Fibroblast of skin of abdomen (primary cell): Measurements from ENCODE around the gene CHKA.

Experiments
- DNase-seq: peaks from one replicate; pipeline ENCODE4 v3.0.0-alpha.2; 2013

CHKA gene

DNA sequence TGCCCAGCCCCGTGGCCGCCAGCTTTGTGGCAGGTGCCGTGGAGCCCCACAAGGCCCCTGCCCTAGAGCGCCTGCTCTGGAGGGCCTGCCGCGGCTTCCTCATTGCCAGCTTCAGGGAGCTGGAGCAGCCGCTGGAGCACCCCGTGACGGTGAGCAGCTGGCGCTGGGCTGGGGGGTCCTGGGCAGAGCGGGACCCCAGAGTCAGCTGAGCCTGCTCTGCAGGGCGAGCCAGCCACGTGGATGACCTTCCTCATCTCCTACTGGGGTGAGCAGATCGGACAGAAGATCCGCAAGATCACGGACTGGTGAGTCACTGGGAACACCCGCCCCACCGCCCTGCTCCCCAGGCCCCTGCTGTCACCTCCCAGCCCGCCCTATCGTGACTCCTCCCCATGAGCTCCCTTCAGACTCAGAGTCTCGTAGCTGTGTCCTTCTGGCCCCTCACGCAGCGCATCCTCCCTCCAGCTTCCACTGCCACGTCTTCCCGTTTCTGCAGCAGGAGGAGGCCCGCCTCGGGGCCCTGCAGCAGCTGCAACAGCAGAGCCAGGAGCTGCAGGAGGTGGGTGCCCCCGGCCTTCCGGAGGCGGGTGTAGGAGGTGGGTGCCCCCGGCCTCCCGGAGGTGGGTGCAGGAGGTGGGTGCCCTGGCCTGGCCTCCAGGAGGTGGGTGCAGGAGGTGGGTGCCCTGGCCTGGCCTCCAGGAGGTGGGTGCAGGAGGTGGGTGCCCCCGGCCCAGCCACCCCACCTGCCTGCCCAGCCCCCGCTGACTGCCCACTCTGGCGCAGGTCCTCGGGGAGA lies 77.6 kb downstream of the CHKA start:
- DNase-seq = peak; percentile 64

DNA sequence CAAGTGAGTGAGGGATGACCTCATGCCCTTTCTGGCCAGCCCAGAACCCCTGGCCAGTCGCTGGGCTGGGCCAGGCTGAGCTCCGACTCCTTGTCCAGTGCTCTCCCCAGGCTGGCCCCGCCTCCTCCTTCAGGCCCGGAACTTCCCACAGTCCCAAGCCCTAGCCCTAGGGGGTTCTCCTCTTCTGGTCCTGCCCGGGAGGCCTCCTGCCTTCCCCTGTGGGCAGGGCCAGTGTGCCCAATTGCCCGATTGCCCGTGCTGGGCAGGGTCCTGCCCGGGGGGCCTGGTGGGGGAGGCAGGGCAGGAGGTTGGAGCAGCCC lies 78.2 kb downstream of the CHKA start:
- DNase-seq = no peak

DNA sequence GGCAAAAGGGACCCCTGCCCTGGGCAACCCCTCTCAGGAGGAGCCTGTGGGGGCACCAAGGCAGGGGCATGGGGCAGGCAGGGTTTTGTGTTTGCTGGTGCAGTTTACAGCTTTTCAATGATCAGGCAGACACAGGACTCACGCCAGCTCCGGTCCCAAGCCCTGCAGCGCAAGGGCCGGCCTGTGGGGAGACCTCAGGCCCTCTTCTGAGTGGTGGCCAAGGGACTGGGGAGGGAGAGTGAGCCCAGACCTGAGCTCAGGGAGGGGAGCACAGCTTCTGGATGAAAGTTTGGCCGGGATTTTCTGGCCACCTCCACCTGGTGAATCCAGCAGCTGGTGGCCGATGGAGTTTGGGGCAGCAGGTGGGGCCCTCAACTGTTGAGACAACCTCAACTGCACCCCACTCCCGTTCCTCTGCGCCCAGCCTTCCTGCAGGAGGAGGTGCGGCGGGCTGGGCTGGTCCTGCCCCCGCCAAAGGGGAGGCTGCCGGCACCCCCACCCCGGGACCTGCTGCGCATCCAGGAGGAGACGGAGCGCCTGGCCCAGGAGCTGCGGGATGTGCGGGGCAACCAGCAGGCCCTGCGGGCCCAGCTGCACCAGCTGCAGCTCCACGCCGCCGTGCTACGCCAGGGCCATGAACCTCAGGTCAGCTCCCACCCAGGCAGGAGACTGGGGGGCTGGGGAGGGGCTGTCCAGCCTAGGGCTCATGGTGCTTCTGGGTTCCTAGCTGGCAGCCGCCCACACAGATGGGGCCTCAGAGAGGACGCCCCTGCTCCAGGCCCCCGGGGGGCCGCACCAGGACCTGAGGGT lies 78.8 kb downstream of the CHKA start:
- no peak for DNase-seq

DNA sequence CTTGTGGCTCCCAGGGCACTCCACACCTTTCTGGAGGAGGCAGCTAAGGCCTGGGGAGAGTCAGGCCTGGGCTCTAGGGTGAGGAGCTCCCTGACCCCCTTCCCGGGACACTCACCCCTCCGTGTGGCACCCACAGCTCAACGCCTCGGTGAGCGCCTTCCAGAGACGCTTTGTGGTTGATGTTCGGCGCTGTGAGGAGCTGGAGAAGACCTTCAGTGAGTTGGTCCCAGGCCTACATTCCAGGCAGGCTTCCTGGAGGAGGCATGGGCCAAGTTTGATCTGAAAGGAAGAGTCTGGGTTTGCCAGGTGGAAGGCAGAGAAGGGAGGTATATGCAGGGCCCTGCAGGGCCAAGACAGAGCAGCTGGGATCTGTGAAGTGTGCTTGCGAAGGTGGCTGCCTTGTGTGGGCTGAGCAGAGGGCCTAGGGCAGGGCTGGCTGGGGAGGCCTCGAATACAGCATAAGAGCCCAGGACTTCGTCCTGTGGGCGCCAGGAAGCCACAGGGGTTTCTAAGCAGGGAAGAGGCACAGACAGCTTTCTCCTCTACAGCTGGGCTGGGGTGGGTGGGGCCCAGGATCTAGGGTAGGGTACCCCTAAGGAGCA lies 79.5 kb downstream of the CHKA start:
- DNase-seq = no peak

DNA sequence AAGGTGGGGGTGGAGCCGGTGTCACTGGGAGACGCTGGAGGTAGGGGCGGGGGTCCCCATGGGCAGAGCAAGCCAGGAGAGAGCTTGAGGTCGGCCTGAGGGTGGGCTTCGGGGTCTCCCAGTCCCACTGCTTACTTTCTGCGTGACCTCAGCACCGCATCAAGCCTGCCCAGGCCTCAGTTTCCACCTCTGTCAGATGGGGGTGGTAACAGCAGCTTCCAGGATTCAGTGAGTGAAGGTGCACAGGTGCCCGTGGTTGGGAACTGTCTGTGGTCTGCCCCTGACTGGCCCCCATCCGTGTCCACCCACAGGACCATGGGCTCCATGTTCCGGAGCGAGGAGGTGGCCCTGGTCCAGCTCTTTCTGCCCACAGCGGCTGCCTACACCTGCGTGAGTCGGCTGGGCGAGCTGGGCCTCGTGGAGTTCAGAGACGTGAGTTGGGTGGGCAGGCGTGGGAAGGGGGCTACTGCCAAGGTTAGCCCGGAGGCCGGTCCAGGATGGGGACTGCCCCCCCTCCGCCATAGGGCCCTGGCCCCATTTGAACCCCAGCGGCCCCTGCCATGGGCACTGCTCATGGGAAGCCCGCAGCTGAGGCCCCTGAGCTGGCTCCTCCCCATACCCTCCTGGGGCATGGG lies 80.1 kb downstream of the CHKA start:
- DNase-seq = no peak

DNA sequence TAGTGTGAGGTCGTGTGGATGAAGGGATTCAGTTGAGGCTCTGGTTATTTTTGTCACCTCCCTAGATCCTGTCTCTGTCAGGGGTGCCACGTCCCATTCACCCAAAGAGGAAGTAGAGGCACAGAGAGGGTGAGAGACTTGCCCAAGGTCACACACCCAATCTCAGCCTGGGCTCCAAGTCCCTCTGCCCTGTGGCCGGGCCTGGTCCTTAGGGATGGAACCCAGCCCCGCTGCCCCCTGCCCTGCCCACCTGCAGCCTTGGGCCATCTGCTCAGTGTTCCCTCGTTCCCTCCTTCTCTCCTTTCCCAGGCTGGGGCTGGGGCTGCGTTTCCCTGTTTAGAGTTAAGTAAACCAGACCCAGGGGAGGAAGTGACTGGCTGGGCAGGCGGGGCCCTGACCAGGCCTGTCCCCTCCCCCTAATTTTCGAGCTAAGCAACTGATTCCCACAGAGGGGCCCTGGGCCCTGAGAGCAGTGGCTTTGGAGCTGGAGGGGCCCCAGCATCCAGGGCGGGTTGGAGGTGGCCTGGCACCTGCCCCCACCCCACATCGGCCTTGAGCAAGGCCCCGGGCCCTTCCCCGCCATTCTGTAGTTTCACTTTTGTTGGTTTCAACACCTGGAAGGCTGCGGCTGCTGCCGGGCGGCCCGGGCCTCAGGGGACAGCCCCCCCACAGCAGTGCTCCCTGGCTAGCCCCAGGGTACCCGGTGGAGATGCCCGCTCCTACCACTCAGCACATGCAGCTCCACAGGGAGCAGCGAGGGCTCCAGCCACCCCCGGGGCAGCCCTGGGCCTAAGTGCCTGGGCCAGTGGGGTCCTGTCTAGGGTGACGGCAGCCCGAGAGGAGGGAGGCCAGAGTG lies 80.9 kb downstream of the CHKA start:
- peak; percentile 68 for DNase-seq

DNA sequence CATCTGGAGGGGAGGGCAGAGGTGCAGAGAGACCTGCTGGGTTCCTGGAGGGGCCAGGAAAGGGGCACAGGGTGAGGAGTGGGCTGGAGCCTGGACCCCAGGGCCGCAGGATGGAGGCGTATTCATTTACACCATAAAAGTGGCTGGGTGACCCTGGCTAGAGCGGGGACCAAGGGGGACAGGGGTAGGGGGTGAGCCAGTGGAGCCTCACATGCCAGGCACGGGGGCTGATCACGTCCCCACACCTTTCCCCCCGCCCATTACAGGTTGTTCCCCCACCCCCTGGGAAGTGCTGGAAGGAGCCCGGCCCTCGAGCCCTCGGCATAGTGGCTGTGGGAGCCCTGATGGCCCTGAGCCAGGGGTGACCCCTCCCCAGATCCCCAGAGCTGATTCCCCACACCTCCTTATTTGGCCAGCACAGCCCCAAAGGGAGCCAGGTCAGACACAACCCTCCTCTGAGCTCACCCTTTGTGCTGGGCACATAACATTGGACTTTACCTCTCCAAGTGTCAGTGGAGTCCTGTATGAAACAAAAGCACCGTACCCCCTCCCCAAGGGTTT lies 81.6 kb downstream of the CHKA start:
- no peak for DNase-seq

DNA sequence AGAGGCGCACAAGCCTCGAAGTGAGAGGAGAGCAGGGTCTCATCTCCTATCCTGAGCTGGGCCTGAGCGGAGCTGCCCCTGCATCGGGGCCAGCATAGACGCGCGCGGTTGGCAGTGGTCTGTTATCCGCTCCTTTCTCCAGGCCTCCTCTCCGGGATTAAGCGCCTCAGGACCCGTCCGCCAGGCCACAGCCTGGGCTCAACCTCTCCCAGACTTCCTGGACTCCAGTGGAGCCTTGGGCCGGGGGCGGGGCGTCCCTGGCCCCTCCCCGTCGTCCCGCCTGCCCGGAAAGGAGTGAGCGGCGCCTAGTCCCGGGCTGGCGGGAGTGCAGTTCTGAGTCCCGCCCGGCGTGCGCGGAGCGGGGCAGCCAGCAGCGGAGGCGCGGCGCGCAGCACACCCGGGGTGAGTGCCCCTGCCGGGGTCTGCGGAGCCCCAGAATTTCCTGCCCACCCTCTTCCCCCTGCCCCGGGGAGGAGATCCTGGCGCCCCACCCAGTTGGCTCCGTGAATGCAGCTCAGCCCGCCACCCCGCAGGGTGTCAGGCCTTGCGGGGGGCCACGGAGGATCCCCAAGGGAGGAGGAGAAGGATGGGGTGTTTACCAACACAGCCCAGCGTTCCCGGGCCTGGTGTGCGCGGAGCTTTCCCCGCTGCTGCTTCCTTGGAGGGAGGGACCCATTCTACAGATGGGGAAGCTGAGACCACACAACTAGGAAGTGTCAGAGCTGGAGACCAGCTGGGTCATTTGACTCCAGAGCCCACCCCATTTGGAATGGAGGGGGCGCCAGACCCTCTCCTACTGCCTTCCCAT lies 82.3 kb downstream of the CHKA start, which contains the start of gene TCIRG1:
TCIRG1 (plus strand) TSS at position 308 of the 808 bp plus-strand sequence. CDS start 2,247 bp downstream, outside the sequence.
- peak; percentile 74 for DNase-seq

DNA sequence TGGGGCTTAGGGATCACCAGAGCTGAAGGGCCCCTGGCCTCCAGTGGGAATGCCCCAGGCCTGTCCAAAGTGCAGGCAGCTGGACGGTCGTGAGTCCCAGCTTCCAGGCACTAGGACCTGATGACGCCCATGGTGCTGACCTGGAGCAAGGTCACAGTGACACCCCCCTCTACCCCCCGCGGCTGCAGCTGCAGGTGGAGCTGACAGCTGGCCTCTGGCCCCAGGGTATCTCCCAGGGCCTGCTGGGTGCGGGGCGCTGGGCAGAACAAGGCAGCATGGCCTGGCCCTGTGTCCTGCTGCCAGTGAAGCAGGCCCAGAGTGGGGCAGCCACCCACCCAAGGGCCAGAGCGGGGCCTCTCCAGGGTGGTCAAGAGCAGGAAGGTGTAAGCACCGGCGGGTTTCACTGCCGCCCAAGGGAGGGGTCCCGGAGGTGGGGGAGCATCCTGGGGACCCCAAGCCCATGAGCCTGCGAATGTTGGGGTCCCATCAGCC lies 82.9 kb downstream of the CHKA start:
- DNase-seq = no peak

DNA sequence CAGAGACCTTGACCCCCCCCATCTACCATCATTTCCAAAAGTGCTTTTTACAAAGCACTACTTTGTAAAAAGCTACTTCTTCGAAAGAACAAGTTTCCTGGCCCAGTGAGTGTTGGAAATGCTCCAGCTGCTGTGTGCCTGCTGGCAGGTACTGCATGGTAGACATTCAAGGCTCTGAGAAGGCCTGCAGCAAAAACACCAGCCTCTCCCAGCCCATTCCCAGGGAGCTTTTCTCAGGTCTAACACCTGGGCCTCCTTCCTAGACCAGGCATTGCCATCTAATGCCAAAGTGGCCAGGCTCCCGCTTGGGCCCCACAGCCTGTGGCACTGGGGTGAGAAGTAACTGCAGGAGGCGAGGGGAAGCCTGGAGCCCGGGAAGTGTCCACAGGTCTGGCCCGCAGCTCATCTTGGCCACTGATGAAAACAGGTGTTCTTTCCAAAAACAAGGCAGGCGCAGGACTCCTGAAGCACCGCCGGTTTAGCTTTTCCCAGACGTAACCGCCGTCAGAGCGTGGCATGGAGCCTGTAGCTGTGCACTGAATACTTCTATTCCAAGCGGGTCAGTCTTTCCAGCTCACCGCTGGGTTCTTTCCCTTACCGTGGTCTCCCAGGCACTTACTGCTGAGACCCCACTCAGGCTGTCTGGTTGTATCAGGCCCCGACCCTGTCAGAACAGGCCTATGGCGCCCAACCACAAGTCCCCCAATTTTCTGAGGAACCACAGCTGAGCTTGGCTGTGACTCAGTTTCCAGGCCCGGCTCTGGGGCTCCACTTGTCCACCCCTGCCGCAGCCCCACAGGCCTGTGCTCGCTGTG lies 83.6 kb downstream of the CHKA start:
- no peak for DNase-seq

DNA sequence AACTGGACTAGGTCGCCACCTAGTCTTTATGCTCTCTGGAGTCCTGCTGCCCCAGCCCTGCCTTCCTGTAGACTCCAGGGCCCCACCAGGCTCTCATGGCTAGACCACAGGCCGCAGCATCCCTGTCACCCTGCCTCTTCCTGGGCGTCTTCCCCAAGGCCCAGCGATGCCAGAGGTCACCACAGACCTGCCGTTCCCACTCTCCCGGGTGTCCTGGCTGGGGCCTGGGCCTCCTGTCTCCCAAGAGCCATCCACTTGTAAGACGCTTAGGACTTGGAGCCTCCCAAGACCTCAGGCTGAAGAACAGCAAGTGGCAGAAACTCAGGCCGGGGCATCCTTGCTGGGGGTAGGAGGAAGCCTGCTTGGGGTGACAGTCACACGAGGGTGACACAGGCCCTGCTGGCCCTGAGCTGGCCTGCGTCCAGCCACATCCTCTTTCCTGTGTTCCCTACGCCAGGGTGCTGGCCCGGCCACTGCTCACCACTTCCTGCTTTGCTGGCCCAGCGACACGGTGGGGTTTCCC lies 84.4 kb downstream of the CHKA start:
- no peak for DNase-seq

DNA sequence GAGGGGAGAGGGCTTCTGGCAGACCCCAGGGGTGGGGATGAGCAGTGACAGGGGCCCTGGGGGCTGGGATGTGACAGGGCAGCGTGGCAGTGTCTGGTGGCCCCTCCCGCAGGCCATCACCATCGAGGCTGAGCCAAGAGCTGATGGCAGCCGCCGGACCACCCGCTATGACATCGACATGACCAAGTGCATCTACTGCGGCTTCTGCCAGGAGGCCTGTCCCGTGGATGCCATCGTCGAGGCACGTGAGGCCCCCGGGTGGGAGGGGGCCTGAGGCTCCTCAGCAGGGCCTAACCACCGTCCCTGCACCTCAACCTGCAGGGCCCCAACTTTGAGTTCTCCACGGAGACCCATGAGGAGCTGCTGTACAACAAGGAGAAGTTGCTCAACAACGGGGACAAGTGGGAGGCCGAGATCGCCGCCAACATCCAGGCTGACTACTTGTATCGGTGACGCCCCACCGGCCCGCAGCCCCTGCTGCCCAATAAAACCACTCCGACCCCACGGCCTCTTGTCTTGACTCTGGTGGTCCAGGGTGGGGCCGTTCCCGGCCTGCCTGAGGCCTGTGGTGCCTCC lies 85.0 kb downstream of the CHKA start:
- DNase-seq = no peak

DNA sequence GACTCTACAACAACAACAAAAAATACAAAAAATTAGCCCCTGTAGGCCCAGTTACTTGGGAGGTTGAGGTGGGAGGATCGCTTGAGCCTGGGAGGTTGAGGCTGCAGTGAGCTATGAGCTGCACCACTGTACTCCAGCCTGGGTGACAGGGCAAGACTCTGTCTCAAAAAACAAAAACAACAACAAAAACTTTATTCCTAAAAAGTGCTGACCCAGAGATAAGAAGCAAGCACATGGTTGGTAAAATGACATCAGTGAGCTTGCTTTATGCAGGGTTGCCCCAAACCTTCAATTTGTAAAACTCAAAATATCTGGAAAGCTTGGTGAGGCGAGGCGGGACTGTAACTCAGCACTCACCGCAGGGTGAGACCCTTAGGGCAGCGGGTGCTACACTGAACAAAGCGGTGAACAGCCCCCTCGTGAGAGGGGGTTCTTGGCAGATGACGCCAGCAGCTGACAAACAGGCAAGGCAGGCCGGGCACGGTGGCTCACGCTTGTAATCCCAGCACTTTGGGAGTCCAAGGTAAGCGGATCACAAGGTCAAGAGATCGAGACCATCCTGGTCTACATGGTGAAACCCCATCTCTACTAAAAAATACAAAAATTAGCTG lies 85.8 kb downstream of the CHKA start:
- no peak for DNase-seq

DNA sequence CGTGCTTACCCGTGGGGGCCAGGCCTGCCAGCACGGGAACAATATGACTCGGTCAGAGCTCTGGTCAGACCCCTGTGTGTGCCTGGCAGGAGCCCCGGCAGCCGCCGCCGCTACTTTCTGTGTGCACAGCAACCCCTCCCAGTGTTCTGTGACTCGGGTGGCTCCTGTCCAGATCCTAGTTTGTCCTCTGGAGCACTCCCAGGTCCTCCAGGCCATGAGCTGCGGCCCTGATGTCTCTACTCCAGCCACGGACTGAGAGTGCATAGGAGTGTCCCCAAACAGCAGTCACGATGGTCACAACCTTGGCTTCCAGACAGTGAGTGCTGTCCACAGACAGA lies 87.5 kb downstream of the CHKA start:
- DNase-seq = no peak

DNA sequence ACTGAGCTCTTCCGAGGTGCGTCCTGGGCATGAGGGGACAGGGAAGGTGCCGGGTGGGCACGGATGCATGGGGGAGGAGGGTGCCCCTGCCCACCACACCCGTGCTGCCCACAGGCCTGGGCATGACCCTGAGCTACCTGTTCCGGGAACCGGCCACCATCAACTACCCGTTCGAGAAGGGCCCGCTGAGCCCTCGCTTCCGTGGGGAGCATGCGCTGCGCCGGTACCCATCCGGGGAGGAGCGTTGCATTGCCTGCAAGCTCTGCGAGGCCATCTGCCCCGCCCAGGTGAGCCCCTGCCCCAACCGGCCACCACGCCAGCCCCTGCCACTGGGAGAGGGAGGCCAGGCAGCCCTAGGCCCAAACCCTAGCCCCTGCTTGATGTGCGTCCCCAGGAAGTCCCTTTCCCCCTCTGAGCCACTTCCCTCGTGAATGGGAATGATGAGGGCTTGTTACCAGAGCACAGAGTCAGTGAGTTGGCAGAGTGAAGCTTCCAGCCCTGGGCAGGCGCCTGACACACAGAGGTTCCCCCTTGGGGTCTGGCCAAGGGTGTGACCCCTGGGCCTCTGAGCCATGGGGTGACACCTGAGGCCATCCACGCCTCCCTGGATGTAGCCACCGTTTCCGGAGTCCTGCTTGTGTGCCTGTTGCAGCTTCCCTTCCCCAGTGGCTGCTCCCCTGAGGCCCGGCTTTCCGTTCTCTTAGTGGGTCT lies 88.0 kb downstream of the CHKA start:
- DNase-seq = no peak

DNA sequence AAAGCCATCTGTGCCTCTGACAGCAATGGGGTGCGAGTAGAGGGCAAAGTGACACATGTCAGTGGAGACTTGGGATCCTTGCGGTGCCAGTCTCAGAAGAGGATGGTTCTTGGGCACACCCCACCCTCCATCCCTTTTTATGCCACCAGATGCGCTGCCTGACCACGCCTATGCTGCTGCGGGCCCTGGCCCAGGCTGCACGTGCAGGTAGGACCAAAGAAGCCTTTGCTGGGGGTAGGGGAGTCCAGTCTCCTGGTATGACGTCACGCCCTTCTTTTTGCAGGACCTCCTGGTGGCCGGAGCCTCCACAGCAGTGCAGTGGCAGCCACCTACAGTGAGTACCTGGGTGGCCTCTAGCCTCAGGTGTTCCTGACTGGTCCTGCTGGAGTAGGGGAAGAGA lies 89.2 kb downstream of the CHKA start:
- no peak for DNase-seq

DNA sequence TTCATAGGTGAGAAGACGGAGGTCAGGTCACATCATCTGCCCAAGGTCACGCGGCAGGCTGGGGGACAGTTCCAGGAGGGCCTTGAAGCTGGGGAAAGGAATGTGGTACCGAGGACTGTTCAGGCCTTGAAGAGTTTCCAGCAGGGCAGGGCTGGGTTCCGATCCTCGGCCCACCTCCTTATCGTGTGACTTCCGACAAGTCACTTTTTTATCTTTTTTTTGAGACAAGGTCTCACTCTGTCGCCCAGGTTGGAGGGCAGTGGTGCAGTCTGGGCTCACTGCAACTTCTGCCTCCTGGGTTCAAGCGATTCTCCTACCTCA lies 90.1 kb downstream of the CHKA start:
- DNase-seq = no peak
